Retinal pigment epithelial cell (primary cell): Measurements from ENCODE around the gene EXOC6B.

Source experiments
- DNase-seq: peaks from one replicate; pipeline ENCODE4 v3.0.0-alpha.2; 2010; ENCODE audit warnings: low read depth
- H3K4me3 ChIP-seq: 2 replicates; pipeline ENCODE4 v1.5.1; 2011; ENCODE audit warnings: mild to moderate bottlenecking, low read length, control low read depth, moderate library complexity
- TF ChIP-seq, protein P1 (sequence below): conservative IDR thresholded peaks from 2 replicates; pipeline ENCODE4 v1.5.1; 2011; ENCODE audit warnings: low read depth, low read length, control low read depth, inconsistent platforms

EXOC6B gene

DNA sequence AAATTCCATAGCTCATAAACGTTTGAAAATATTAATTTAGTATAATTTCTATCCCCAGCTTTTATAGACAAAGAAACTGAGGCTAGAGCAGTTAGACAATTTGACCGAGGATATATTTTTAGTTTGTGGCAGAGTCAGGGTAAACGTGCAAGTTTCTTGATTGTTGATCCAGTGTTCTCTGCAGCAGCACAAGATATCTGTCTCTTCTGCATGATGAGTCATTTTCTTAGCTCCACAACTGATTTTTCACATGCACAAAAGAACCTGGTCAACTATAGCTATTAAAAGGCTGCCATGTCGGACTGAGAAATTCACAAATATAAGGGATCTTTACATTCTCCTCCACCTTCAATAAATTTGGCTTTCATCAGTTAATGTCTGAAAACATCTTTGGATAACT is 534.8 kb downstream of the EXOC6B start:
- no peak overlapping the region for H3K4me3 ChIP-seq
- TF ChIP-seq, protein P1, sequence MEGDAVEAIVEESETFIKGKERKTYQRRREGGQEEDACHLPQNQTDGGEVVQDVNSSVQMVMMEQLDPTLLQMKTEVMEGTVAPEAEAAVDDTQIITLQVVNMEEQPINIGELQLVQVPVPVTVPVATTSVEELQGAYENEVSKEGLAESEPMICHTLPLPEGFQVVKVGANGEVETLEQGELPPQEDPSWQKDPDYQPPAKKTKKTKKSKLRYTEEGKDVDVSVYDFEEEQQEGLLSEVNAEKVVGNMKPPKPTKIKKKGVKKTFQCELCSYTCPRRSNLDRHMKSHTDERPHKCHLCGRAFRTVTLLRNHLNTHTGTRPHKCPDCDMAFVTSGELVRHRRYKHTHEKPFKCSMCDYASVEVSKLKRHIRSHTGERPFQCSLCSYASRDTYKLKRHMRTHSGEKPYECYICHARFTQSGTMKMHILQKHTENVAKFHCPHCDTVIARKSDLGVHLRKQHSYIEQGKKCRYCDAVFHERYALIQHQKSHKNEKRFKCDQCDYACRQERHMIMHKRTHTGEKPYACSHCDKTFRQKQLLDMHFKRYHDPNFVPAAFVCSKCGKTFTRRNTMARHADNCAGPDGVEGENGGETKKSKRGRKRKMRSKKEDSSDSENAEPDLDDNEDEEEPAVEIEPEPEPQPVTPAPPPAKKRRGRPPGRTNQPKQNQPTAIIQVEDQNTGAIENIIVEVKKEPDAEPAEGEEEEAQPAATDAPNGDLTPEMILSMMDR: no peak
- no peak for DNase-seq

DNA sequence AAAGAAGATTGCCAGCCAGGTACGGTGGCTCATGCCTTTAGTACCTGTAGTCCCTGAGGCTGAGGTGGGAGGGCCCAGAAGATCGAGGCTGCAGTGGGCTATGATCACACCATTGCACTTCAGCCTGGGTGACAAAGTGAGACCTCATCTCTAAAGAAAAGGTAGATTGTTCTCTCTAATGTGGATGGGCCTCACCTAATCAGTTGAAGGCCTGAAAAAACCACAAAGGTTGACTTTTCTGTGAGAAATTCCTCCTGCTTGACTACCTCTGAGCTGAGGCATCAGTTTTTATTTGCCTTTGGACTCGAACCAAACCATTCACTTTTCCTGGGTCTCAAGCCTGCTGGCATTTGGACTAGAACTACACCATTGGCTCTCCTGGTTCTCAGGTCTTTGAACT is 536.1 kb downstream of the EXOC6B start:
- H3K4me3 ChIP-seq: no peak overlapping the region
- TF ChIP-seq, protein P1: no peak
- no peak for DNase-seq

DNA sequence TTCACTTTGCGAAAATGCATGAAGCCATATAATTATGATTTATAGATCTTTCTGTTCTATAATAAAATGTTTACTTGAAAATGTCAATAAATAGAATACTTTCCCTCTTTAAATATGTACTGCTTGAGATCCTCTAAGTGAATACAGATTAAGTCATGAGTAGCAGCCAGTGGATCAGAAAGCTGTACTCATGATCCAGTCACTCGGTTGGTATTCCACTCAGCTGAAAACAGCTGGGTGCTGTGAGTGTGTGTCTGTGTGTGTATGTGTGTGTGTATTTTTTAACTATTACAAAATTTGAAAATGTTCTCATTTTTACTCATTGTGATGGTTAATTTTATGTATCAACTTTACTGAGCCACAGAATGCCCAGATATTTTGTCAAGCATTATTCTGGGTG is 536.5 kb downstream of the EXOC6B start:
- TF ChIP-seq, protein P1: no peak
- no peak overlapping the region for H3K4me3 ChIP-seq
- no peak for DNase-seq

DNA sequence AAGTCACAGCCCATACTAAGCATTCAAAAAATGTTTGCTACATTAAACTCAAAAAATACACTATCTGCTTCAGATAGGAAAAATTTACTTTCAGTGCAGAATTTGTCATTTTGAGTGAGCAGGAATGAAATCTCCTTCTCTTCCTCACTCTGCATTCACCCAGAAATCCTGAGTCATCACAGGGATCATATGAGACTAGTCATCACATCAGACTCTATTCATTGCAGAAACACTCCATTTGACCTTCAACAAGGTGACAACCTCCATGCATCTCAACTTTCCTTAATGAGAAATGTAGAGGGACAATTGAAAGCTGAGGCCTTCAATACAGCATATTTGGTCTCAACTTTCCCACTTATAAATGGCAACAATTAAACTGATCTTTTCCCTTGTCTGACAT is 547.8 kb downstream of the EXOC6B start:
- TF ChIP-seq, protein P1: no peak
- H3K4me3 ChIP-seq: no peak overlapping the region
- DNase-seq: no peak

DNA sequence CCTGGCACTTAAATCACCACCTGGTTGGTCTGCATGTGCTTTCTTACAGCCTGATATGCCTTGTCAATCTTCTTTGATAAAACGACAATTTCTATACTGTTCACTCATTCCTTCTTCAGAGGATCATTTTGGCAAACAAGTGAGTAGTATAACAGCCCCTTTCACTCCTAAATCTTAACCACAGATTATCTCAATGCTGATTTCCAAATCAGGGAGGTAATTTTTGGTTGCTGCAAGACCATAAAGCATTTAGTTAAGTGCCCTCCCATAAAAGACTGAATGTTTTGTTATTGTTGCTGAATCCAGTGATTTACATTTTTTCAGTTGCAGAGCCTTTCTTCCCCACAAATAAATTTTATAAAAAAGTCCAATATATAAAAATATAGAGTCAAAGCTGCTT is 549.0 kb downstream of the EXOC6B start:
- no peak overlapping the region for H3K4me3 ChIP-seq
- no peak for DNase-seq
- TF ChIP-seq, protein P1: no peak

DNA sequence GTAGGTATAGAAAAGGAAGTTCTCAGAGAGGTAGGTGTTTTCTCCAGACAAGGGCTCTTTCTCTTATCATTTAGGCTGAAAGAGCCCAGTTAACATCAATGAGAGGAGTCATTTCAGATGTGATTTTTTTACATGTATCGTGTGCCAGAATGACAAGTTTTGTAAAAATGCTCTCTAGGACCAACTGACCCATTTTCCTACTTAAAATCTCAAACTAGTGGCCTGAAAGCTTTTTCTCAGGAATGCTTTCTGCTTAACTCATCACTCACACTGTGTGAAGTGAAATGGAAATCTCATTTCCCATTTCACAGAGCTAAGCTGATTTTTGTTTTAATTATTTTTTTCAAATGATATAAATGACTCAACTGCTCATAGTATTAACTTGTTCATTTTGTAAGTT is 549.5 kb downstream of the EXOC6B start:
- no peak for DNase-seq
- TF ChIP-seq, protein P1: no peak
- no peak overlapping the region for H3K4me3 ChIP-seq

DNA sequence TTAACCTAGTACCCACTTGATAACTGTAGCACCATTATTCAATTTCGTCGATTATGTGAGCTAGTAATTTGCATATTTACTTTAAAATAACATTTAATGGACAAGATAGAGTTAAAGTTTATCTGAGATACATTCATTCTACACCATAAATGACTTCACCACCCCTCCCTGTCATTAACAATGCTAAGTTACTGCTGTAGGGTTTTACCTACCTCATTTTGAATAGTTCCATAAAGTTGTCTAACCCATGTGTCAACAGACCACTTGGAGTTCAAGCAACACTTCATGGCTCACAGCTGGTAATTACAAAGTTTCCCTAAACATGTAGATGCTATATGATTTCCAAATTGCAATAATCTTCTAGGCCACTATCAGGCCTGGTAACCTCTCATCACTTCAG is 550.7 kb downstream of the EXOC6B start:
- no peak overlapping the region for H3K4me3 ChIP-seq
- TF ChIP-seq, protein P1: no peak
- no peak for DNase-seq
